HG02840 (cell line): ENCODE data around the gene ZNF343.
"Not testable (repeated sequence)": the region's sequence is repeated elsewhere in the genome, so short reads cannot be mapped to it uniquely, and the experiment has no call there.

Source experiments
- ATAC-seq: cut with Tn5 transposase; IDR thresholded peaks from one replicate; pipeline ENCODE4 v1.9.1; 2021; ENCODE audit warnings: mild to moderate bottlenecking, moderate library complexity, moderate number of reproducible peaks; ENCODE audit not compliant: unreplicated experiment, low FRiP score

Gene ZNF343

GRCh38 chr20:2521369-2522305 lies 12.9 kb upstream of the ZNF343 start:
- no peak for ATAC-seq

- ATAC-seq: no peak
These were observed 11.9 kb upstream of the ZNF343 start for GRCh38 chr20:2520617-2521016.

GRCh38 chr20:2519115-2519809 lies 10.5 kb upstream of the ZNF343 start:
- ATAC-seq: no peak

DNA sequence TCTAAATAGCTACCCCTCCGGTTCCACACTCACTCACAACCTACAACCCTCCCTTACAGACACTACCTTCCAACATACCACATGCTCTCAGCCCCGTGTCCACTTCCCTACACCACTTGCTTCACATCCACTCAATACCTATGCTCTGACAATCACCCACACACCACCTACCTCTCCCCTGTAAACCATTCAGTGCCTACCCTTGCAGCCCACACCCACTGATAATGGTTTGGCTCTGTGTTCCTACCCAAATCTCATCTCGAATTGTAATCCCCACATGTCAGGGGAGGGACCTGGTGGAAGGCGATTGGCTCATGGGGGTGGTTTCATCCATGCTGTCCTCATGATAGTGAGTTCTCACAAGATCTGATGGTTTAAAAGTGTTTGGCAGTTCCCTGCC lies 9.8 kb upstream of the ZNF343 start:
- no peak for ATAC-seq

GRCh38 chr20:2518096-2518495 lies 9.4 kb upstream of the ZNF343 start:
- no peak for ATAC-seq

DNA sequence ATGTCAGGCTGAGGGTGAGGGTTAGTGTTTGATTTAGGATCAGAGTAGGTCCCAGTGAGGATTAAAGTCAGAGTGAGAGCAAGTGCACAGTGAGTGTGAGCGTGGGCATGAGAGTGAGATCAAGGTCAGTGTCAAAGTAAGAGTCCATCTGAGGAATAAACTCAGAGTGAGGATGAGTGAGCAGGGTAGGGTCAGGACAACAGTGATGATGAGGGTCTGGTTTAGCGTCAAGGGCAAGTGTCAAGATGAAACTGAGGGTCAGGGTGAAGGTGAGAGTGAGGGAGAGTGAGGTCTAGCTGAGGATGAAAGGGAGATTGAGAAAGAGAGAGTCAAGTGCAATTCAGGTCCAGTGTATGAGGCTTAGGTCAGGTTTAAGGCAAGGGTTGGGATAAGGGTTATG lies 7.7 kb upstream of the ZNF343 start:
- ATAC-seq: no peak

- no peak for ATAC-seq
These were observed 6.5 kb upstream of the ZNF343 start for GRCh38 chr20:2515203-2515602.

DNA sequence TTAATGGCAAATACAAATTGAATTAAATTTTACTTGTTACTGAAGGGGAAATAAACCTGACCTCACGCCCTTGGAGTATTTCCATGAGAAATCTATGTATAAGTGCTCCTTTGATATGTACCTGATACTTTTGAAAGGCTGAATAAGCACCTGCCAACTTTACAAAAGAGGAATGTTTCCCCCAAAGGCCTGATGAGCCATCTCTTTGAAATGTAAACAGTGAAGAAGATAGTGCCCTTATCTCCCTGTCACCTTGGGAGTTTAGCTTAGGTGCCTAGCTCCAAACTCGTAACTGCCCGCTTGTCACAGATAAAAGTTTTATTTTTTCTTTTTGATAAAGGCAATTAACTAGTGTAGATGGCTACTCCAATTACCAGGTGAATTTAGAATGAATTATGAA lies 1.1 kb upstream of the ZNF343 start:
- no peak for ATAC-seq

DNA sequence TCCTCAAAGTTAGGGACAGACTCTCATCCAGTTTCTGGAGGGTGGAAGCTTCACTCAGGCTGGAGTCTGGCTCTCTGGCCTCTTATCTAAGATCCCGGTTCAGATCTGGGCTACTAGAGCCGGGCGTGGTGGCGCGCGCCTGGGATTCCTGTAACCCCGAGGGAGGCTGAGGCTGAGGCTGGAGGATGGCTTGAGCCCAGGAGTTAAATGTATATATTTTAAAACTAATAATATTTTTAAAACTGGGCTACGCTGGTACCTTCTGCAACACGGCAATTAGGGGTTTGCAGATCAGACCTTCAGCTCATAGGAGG lies 710 bp upstream of the ZNF343 start:
- no peak for ATAC-seq

GRCh38 chr20:2507875-2508630 lies 662 bp downstream of the ZNF343 start:
- no peak for ATAC-seq

- ATAC-seq: no peak
These were observed 1.3 kb downstream of the ZNF343 start for GRCh38 chr20:2507464-2507863.

DNA sequence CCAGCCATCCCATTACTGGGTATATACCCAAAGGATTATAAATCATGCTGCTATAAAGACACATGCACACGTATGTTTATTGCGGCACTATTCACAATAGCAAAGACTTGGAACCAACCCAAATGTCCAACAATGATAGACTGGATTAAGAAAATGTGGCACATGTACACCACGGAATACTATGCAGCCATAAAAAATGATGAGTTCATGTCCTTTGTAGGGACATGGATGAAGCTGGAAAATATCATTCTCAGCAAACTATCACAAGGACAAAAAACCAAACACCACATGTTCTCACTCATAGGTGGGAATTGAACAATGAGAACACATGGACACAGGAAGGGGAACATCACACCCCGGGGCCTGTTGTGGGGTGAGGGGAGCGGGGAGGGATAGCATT lies 2.3 kb downstream of the ZNF343 start:
- not testable (repeated sequence) for ATAC-seq

GRCh38 chr20:2504803-2505202 lies 3.9 kb downstream of the ZNF343 start:
- not testable (repeated sequence) for ATAC-seq

DNA sequence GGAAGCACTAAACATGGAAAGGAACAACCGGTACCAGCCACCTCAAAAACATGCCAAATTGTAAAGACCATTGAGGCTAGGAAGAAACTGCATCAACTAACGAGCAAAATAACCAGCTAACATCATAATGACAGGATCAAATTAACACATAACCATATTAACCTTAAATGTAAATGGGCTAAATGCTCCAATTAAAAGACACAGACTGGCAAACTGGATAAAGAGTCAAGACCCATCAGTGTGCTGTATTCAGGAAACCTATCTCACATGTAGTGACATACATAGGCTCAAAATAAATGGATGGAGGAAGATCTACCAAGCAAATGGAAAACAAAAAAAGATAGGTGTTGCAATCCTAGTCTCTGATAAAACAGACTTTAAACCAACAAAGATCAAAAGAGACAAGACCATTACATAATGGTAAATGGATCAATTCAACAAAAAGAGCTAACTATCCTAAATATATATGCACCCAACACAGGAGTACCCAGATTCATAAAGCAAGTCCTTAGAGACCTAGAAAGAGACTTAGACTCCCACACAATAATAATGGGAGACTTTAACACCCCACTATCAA lies 5.8 kb downstream of the ZNF343 start:
- ATAC-seq: not testable (repeated sequence)

- no peak for ATAC-seq
These were observed 23.1 kb downstream of the ZNF343 start for GRCh38 chr20:2485661-2486060.

- ATAC-seq: no peak
These were observed 23.6 kb downstream of the ZNF343 start for GRCh38 chr20:2485080-2485479.

DNA sequence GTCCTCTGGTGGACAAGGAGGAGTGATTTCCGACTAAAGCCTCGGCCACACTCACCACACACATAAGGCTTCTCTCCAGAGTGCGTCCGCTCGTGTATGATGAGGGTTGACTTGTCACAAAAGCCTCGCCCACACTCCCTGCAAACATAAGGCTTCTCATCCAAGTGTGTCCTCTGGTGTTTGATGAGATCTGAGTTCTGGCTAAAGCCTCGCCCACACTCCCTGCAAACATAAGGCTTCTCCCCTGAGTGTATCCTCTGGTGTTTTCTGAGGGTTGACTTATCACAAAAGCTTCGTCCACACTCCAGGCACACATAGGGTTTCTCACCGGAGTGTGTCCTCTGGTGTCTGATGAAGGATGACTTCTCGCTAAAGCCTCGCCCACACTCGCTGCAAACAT lies 25.2 kb downstream of the ZNF343 start:
- ATAC-seq: no peak

DNA sequence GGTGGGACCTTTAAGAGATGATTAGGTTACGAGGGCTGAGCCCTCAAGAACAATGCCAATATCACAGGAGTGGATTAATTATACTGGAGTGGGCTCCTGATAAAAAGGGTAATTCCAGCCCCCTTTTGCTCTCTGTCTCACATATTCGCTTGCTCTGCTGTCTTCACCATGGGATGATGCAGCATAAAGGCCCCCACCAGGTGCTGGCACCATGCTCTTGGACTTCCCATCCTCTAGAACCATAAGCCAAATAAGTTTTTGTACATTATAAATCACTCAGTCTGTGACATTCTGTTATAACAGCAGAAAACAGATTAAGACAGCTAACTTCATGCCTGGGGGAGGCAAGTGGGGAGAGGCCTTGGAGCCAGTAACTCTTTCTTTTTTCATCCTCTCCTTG lies 28.3 kb downstream of the ZNF343 start:
- no peak for ATAC-seq

DNA sequence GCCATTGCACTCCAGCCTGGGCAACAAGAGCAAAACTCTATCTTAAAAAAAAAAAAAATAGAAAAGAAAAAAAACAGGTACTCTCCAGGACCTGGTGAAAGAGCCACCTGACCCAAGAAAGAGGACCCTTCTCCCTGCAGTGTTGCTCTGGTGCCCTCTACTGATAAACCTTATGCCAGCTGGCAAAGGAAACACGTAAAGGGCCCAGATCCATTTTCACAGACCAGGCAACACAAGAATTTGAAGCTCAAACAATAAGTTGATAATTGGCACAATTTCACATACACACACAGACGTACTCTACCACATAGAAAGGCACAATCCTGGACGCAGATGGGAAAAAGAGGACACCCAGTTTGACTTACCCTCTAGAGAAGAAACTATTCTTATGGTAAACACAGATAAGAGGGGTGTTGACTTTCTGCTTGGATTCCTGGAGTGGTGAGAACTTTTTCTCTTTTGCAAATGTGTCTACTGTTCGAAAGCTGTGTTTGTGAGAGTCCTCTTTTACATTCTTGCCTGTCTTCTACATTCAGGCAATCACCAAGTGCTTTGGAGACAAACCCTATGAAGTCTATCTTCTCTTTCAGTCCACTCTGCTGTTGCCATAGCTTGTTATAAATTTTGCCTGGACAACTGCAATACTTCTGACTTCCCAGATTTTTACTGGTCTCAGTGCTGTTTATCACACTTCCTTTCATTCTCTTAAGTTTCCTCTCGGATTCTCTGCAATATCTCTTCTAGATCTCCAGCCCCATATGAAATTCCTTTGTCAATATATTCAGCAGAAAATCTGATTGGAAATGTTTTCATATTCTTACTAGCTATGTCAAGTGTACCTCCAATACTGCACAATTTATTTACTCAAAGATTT lies 31.7 kb downstream of the ZNF343 start:
- ATAC-seq: no peak
